NCI-H2227 (cell line): Measurements from ENCODE around the gene ACAA2.
A peak's percentile ranks its signal among the peaks of the same experiment; 100 is the strongest.

Experiments
- DNase-seq: peaks from one replicate; lab custom pipeline; 2025; ENCODE audit not compliant: unreplicated experiment; lab: John Stamatoyannopoulos, UW

The ACAA2 gene

DNA sequence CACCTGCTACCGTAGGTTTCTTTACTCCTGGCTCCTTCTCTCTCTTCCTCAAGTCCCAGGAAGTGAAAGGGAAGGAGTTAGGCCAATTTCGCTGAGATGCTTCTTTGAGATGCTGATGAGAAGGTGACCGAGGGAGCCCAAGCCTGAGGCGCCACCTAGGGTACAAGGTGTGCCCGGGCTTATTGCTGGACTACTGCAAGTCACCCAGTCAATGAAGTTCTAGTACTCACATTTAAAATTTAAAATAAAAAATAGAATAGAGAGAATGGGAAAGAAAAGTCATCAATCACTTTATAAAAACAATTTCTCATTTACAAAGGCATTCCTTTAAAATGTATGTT is 45.3 kb downstream of the ACAA2 start:
- peak; percentile 42 for DNase-seq

DNA sequence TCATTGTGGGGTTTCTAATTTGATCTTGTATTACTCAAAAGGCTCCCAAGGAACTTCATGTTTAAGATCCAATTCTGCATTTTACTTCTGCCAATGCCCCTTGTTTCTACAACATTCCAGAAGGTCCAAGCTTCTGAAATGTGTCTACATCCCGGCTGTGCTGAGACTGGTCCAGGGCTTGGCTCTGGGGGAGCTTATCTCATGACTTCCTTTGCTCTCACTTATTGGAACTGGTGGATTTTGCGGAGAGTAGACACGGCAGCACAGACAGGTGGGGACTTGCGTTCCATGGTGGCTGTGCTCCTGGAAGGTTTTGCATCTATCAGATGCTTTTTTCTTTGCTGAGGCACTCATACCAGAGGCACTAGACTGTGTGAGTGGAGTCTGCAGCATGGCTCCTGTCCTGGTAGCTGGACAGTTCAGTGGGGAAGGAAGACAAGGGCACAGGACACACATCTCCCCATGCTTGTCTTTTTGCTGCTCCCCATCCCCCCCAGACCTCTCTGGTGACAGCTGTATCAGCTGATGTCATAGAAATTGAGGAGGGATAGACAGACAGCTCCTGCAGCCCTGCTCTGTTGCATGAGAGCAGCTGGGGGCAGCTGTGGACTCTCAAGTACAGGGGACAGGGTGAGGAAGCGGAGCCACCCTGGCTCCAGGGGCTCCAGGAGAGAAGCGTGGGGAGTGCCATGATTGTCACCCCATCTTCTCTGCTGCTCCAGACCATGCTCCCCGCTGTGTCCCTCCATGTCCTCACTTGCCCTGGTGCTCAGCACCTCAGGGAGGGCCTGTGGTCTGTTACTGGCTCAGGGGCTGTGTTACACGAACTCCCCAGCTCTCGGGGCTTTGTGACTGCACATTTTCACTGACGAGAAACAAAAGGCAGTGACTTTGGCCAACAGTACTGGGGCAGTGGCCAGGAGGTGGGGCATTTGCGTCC is 46.0 kb downstream of the ACAA2 start:
- no peak for DNase-seq

DNA sequence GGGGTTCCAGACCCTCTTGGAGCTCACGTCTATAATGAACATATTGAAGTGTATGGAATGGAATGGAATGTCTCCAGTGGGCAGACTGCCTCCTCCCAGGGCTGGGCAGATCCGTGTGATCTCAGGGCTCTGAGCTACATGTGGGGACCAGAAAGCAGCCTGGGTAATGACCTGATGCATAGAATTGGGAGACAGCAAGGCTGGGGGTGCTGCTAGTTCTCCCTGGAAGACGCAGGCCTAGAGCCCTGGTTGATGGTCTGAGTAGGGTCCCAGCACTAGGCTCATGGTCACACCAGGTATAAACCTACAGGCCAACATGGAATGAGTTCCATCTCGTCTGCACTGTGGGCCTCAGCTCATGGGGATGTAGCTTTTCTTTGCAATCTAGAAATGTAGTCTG is 46.7 kb downstream of the ACAA2 start:
- no peak for DNase-seq

DNA sequence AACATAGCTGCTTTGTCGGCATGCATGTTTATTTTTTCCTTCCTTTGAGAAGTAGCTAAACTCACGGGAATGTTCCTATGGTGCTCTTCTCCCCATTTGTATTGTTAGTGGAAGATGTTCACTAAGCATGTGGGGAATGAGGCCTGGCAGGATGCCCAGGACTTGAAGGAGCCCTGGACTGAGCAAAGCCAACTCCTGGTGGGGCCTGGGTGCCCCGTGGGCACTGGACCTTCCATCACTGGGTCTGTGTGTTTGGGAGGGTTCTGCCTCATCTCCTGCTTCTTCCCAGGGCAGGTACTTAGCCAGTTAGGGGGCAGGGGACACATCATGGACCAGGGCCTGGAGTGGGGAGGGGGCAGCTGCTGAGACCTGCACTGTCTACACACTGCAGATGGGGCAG is 49.3 kb downstream of the ACAA2 start:
- DNase-seq, result no peak

DNA sequence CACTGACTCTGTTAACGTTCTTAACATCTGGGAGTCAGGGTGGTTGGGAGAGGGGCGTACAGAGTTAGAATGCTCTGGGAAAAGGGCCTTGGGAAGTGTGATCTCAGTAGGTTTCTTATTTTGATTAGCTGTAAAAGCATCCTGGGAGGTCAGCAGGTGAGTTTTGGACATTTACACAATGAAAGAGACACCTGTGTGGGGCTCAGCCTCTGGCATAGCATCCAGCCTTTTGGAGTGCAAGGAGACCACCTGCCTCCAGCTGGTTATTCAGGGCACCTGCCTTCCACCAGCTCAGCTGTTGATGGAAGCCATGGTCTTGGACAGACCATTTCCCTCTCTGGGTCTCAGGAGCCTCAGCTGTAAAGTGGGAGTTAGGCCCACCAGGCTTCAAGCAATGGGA is 49.7 kb downstream of the ACAA2 start:
- DNase-seq, result no peak

DNA sequence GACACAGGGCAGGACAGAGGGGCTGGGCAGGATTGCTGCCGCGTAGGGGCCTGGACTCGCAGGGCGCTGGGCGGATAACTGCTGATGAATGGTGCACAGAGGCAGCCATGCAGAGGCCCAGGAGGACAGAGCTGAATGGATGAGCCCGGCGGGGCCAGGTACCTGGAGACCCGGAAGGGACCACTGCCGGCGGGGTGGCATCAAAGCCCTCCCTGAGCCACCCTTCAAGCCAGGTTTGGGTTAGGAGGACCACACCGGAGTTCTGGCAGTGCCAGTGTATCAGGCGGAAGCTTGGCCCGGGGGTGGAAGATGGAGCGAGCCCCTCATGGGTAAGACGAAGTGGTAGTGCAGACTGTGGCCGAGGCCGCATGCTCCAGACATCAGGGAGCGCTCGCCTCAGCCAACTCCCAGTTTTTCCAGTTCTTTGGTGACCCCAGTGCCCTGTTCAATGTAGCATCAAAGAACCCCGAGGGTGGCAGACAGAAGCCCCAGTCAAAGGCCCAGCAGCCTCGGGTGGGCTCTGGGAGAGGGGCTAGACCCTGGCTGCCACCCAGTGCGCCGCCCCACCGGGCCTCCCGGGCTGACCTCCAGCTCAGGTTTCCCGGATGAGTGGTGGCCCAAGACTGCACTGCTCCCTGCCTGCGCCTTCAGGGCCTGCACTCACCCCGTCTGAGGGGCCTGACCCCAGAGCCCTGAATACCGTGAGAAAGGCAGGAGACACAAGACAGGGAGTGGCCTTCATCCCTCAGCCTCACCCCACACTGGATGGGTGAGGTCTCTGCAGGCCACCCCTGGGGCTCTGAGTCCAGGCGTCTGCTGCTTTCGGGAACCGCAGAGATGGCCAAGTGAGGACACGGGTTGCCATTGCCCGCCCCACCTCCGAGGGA is 50.9 kb downstream of the ACAA2 start:
- DNase-seq, result no peak

DNA sequence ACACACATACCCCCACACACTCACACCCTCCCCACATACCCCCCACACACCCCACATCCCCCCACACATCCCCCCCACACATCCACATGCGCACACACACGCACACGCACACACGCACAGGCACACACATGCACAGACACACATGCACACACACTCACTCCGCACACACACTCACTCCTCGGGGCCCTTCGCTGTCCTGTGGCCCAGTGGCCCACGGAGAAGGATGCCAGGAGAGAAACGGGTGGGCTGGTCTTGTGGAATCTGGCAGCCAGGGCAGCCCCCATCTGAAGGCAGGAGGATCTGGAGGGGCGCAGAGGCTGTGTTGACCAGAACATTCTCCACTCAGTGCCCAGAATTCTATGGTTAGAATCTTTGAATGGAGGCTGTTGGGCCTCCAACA is 51.6 kb downstream of the ACAA2 start:
- DNase-seq, result no peak

DNA sequence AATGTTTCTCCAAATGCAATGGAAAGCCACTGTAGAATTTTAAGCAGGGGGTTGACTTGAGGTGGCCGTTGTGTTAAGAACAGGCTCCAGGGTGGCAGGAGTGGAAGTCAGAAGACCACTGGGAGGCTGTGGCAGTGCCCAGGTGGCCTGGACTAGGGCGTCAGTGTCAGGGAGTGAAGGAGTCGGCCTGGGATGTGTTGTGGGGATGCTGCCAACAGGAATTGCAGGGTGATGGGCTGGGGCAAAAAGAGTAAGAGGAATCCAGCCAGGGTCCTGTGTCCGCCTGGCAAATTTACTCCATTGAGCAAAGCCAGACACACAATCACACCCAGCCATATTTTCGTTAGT is 55.1 kb downstream of the ACAA2 start:
- no peak for DNase-seq

DNA sequence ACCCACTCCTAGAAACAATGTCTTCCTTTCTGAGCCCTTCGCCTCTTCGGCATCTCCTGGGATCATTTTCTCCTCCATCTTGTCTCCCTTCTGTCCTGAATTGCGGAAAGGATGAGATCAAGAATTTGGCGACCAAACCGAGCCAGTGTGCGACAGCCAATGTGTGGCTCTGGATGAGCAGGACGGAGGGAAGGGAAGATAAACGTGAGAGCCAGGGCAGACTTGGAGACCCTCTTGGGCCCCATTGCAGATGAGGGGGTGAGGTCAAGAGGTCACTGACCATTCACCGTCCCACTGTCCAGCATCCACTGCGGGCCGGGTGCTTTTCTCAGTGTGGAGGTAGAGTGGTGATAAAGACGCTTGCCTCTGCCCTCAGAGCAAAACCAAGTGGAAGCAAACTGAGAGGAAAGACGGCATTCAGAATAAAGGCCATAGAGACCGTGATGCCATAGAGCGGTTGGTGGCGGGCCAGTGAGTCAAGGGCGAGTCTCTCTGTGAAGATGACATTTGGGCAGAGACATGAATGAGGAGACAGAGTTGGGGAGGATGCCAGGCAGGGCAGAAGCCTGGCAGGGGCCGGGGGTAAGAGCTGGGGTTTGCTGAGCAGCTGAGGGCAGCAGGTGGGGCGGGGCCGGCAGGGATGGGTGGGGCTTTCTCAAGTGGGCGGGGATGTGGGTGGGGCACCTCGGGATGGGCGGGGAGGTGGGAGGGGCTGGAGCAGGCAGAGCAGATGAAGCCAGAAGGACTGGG is 55.6 kb downstream of the ACAA2 start:
- DNase-seq, result no peak

DNA sequence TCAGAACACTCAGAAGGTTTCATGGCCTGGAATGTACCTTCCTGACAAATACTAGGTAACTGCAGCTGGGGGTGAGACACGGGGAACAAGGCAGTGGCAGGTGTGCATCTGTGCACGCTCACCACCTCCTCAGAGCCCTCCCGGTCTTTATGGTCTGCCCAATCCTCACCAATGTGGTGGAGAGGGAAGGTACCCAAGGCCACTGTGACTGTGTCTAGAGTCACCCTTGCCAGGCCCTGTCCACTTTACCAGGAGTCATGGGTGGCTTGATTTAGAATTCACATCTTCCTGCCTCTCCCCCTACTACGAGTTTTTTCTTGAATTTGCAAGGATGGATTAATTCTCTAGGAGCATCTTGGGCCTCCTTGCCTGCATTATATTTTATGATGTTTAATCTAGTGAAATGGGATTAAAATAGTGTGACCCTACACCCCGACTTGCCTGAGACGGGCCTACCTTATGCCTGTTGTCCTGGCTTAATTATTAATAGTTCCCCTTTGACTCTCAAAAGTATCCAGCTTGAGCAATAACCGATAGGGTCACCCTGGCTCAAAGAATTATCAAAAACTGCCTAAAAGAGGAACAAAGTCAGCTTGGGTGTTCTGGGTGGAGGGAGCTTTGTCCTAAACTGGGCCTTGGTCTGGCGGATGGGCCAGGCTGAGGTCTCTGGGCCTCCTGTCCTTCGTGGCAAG is 56.5 kb downstream of the ACAA2 start:
- DNase-seq, result no peak

DNA sequence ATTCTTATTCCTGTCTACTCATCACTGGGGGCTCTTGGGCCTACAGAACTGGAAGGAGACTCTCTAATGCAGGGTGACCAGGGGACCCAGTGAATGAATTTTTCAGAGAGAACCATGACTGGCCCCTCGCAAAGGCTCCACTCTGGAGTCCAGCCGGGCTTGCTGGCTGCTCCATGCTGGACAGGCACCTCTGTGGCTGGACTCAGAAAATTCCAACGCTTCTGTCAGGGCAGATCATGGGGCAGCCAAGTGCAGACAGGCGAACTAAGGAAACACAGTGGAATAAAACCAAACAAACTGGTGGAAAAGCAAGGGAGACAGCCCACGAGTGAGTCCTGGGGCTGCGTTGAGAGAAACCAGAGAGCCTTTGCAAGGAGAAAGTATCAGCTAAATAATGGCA is 57.2 kb downstream of the ACAA2 start:
- no peak for DNase-seq

DNA sequence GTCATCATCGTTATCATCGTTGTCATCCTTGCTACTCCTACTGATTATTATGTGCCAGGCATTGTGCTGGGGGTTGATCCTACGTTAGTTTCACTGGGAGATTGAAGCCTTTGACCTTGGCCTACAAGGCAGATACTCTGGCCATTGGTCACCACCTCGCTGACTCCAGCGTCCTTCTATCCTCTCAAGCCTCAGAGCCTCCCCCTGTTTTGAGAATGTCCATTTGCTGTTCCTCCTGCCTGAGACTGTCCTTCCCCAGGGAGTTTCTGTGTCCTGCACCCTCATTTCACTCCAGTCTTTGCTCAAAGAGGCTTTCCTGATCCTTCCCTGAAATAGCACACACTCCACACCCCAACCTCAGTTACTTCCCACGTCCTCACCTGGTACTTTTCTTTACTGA is 57.8 kb downstream of the ACAA2 start:
- DNase-seq, result no peak

DNA sequence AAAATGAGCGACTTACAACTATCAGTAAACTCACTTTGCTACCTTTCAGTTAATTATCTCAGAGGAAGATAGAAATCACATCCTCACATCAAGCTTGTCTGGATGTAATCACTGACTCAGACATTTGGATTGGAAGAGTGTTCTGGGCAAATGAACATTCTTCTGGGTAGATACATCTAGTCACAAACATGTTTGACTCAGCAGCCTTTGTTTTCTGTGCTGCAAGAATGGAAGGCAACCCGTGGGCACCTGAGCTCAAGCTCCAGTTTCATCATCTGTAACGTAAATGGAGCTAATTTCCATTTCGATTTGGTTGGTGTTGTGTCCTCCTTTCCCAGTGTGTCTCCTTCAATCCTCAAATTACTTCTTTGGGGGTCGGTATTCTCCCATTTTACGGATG is 58.5 kb downstream of the ACAA2 start:
- DNase-seq, result no peak

DNA sequence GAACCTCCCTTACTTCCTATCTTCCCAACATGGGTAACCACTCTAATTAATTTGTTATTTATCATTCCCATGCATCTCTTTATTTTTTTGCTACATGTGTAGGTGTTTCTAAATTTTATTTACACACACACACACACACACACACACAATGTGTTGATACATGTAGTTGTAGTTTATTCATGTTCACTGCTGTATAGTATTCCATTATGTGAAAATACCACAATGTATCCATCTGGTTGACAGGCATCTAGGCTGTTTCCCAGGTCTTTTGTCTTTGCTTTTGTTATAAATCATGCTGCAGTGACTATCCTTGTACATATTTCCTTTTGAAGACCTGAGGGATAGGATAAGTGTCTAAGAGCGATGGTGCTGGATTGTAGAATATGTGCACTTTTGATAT is 59.7 kb downstream of the ACAA2 start:
- no peak for DNase-seq

DNA sequence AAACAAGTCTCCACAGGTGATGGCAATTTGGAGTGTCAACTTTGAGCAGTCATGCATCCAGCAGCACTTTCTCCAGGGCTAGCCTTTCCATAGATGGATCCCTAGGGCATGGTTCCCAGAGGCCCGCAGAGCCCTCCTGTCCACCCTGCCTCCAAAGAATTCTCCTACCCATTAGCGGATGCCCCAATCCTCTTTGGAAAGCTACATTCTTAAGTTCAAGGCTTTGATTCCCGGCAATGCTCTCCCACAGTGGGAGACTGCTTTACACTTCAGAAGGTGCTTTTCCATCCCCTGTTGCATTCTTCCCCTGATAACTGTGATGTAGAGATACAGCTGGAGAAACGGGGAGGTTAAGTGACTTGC is 61.3 kb downstream of the ACAA2 start:
- DNase-seq, result no peak

DNA sequence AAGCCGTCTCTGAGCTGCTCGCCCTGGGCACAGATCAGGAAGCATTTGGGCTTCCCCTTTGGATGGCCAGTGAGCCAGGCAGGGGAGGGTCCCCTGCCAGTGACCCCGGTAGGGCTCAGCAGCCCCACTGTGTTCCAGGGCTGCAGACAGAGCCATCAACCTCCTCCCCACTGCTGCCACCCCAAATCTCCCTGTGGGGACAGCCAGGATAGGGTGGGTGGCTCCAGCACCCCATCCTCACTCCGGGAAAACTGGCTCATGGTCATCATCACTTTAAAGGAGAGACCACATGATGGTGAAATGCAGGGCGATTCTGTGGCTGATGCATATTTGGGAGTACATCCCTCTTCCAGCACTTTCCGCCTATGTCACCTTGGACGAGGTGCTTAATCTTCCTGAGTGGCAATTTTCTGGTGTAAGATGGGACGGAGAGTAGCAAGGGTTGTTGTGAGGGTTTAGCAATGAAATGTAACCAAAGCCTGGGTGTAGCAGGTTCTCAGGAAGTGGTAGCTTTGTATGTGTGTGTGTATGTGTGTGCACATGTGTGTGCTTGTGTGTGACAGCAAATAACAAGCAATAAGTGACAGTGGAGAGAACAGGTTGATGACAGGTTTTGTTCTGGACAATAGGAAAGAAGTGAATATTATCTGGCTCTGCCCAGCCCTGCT is 61.8 kb downstream of the ACAA2 start:
- DNase-seq, result peak; percentile 21

DNA sequence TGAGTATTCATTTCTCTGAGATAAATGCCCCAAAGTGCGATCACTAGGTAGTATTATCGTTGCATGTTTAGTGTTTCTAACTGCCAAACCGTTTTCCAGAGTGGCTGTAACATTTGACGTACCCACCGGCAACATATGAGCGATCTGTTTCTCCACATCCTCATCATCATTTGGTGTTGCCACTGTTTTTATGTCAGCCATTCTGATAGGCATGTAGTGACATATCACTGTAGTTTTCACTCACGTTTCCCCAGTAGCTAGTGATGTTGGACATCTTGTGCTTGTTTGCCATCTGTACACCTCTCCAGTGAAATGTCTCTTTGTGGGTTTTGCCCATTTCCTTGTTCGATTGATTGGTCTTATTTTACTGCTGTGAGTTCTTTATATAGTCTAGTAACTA is 63.8 kb downstream of the ACAA2 start:
- no peak for DNase-seq

DNA sequence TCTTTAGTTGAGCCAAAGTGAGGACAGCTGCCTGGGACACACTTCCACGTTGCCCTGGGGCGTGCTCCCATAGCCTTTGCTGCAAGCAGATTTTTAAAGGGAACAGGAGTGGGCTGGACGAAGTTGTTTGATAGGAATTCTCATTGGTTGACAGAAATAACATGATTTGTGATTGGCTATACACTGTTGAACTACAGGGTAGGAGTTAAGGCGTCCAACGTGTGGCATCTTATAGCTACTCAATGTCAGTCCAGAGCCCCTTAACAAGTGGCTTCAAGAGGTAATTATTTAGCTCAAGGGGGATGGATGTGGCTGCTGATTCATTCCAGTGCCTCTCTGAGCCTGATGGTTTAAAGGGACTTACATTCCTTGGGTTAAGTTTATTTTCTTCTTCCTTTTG is 65.5 kb downstream of the ACAA2 start:
- DNase-seq, result peak; percentile 15

DNA sequence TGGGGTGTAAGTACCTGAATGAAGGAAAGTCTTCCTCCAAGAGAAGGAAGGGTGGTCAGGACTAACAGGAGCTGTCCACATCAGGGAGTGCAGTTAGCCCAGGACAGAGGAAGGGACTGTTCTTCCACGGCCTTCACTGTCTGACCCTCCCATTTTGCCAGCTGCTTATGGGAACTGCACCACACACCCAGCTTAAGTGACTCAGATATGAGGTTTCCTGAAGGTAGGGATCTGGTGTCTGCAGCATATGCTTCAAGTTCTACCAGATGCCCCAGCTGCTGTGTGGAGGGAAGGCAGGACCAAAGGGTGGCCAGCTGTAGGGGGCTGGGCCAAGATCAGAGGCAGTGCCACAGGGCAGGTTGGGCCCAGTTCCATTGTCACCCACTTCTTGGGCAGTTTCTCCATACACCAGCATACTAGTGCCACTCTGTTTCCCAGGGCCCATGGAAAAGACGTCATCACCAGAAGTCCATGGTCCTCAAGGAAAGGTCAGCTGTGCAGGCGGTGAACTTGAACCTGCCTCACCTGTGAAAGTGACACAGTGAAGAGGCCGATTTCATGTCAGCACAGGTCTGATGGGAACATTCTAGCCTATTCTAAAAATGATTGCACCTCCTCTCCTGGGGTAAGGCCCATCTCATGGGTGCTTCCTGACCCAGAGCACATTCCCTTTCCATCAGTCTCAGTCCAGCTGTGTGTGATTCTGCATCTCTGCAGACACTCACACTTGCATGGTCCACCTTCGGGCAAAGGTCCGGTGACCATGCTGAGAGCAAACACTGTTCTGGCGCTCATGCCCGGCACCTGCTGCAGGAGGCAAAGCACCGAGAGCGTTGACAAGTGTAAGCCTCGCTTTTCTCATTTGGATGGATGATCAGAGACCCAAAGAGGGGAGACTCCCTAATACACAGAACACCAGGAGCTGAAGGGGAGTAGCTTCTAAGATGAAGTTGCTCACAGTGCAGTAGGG is 68.0 kb downstream of the ACAA2 start:
- no peak for DNase-seq
